GM23338 (cell line): ENCODE measurements around the gene SLC2A11. TPM values are rescaled to one million over a fixed set of nuclear protein-coding genes. Genes with fewer than 3 reads are reported as not detected.

Experiments
- ATAC-seq: fragments of 200-7000 bp; cut with Tn5 transposase; 3 replicates; pipeline ENCODE4 v1.9.1; 2020
- DNase-seq: peaks from one replicate; pipeline ENCODE4 v3.0.0-alpha.2; 2015; ENCODE audit warnings: low spot score
- H2AFZ ChIP-seq: fragments of 200-600 bp; sonication (generic); 2 replicates; pipeline ENCODE4 v1.8.0; 2016; ENCODE audit warnings: antibody characterized with exemption, mild to moderate bottlenecking, moderate library complexity
- H3F3A ChIP-seq: fragments of 200-600 bp; sonication (generic); replicated peaks from 2 replicates; pipeline ENCODE4 v1.8.0; 2017; ENCODE audit warnings: antibody characterized with exemption, mixed run types, low read depth
- H3K27ac ChIP-seq: fragments of 200-600 bp; sonication (generic); 2 replicates; pipeline ENCODE4 v1.6.1; 2016; ENCODE audit warnings: low read depth
- H3K27me3 ChIP-seq: fragments of 200-600 bp; sonication (generic); 2 replicates; pipeline ENCODE4 v1.8.0; 2016; ENCODE audit warnings: mild to moderate bottlenecking, mixed run types, moderate library complexity; ENCODE audit not compliant: insufficient read depth
- H3K36me3 ChIP-seq: fragments of 200-600 bp; sonication (generic); 2 replicates; pipeline ENCODE4 v1.8.0; 2016; ENCODE audit warnings: mild to moderate bottlenecking; ENCODE audit not compliant: insufficient read depth
- H3K4me1 ChIP-seq: fragments of 200-600 bp; sonication (generic); 2 replicates; pipeline ENCODE4 v1.8.0; 2016; ENCODE audit warnings: mild to moderate bottlenecking, moderate library complexity; ENCODE audit not compliant: insufficient read depth
- H3K4me2 ChIP-seq: fragments of 200-600 bp; sonication (generic); 2 replicates; pipeline ENCODE4 v1.7.1; 2017; ENCODE audit warnings: mixed run types
- H3K4me3 ChIP-seq: fragments of 200-600 bp; sonication (generic); 2 replicates; pipeline ENCODE4 v1.6.1; 2016; ENCODE audit warnings: mixed run types
- H3K79me2 ChIP-seq: fragments of 200-600 bp; sonication (generic); replicated peaks from 2 replicates; pipeline ENCODE4 v1.8.0; 2017; ENCODE audit warnings: mild to moderate bottlenecking; ENCODE audit not compliant: insufficient read depth
- H3K9me2 ChIP-seq: fragments of 200-600 bp; sonication (generic); 2 replicates; pipeline ENCODE4 v1.8.0; 2017; ENCODE audit not compliant: insufficient read depth
- H4K20me1 ChIP-seq: fragments of 200-600 bp; sonication (generic); replicated peaks from 2 replicates; pipeline ENCODE4 v1.8.0; 2017; ENCODE audit warnings: mild to moderate bottlenecking; ENCODE audit not compliant: insufficient read depth
- H3K27ac Mint-ChIP-seq: 2 replicates; pipeline ENCODE4 v1.8.0; 2020; ENCODE audit warnings: inconsistent platforms, mild to moderate bottlenecking, moderate library complexity, mixed read lengths
- H3K27me3 Mint-ChIP-seq: 3 replicates; pipeline ENCODE4 v1.8.0; 2022; ENCODE audit warnings: low read depth, mild to moderate bottlenecking, moderate library complexity, mixed read lengths, inconsistent platforms; ENCODE audit not compliant: insufficient read depth, poor library complexity
- H3K36me3 Mint-ChIP-seq: 3 replicates; pipeline ENCODE4 v1.8.0; 2021; ENCODE audit warnings: low read depth, mild to moderate bottlenecking, inconsistent platforms, moderate library complexity, mixed read lengths
- H3K4me1 Mint-ChIP-seq: 3 replicates; pipeline ENCODE4 v1.8.0; 2020; ENCODE audit warnings: mild to moderate bottlenecking, inconsistent platforms, mixed read lengths
- H3K4me3 Mint-ChIP-seq: 3 replicates; pipeline ENCODE4 v1.8.0; 2021; ENCODE audit warnings: moderate library complexity, mild to moderate bottlenecking, inconsistent platforms, mixed read lengths
- H3K9me3 Mint-ChIP-seq: 3 replicates; pipeline ENCODE4 v1.8.0; 2020; ENCODE audit warnings: moderate library complexity, mild to moderate bottlenecking, inconsistent platforms, mixed read lengths
- CREB1 ChIP-seq: fragments of 250-450 bp; sonication (Bioruptor Pico); IDR thresholded peaks from 2 replicates; pipeline ENCODE4 v1.5.0; 2020; ENCODE audit warnings: low read depth, mild to moderate bottlenecking, moderate library complexity
- EZH2phosphoT487 ChIP-seq: fragments of 200-600 bp; sonication (generic); IDR thresholded peaks from one replicate; pipeline ENCODE4 v1.8.1; 2018; ENCODE audit warnings: antibody characterized with exemption; ENCODE audit not compliant: unreplicated experiment
- NANOG ChIP-seq: IDR thresholded peaks from 2 replicates; pipeline ENCODE4 v1.6.1; 2016; ENCODE audit warnings: antibody characterized with exemption, borderline replicate concordance
- POLR2AphosphoS5 ChIP-seq: IDR thresholded peaks from 2 replicates; pipeline ENCODE4 v1.6.1; 2016; ENCODE audit warnings: antibody characterized with exemption, low read depth
- ZNF114 ChIP-seq: fragments of 250-450 bp; sonication (Bioruptor Pico); IDR thresholded peaks from 2 replicates; pipeline ENCODE4 v1.5.0; 2020; ENCODE audit warnings: mild to moderate bottlenecking, moderate library complexity
- ZNF331 ChIP-seq: fragments of 250-450 bp; sonication (Bioruptor Pico); IDR thresholded peaks from 2 replicates; pipeline ENCODE4 v1.5.0; 2020; ENCODE audit warnings: low read depth, mild to moderate bottlenecking, moderate library complexity
- polyA plus RNA-seq: library from polyadenylated mRNA; unstranded; fragments of >200 nt; fragmentation: Nextera tagmentation; extraction: Ambion mirVana; gene quantifications from 2 replicates; pipeline ENCODE4 v1.2.1, GENCODE V29; 2016
- total RNA-seq: library from RNA; depleted of rRNA; stranded (reverse); fragments of >200 nt; shearing (Covaris generic); gene quantifications from 2 replicates; pipeline ENCODE4 v1.2.3, GENCODE V29; 2014
- TF ChIP-seq, protein P1 (sequence below): IDR thresholded peaks from 2 replicates; pipeline ENCODE4 v1.6.1; 2016; ENCODE audit warnings: antibody characterized with exemption
- TF ChIP-seq, protein P2 (sequence below): IDR thresholded peaks from one replicate; pipeline ENCODE4 v1.6.1; 2018; ENCODE audit warnings: antibody characterized with exemption; ENCODE audit not compliant: unreplicated experiment
- TF ChIP-seq, protein P3 (sequence below): fragments of 250-450 bp; sonication (Bioruptor Pico); IDR thresholded peaks from 2 replicates; pipeline ENCODE4 v1.5.0; 2020; ENCODE audit warnings: mild to moderate bottlenecking, moderate library complexity
- TF ChIP-seq, protein P4 (sequence below), 2 experiments: fragments of 200-600 bp in 1 of 2; sonication (generic) in 1 of 2; conservative IDR thresholded peaks; 2 replicates each; pipeline versions ENCODE4 v1.5.1 to v1.6.1; 2016 to 2017; ENCODE audit warnings: antibody characterized with exemption in 2 of 2, low read depth in 2 of 2, mild to moderate bottlenecking in 2 of 2, moderate library complexity in 1 of 2

The SLC2A11 gene
- total and polyA plus RNA-seq, 2 experiments from 2014 or later = 7.1 to 21.8 TPM

DNA sequence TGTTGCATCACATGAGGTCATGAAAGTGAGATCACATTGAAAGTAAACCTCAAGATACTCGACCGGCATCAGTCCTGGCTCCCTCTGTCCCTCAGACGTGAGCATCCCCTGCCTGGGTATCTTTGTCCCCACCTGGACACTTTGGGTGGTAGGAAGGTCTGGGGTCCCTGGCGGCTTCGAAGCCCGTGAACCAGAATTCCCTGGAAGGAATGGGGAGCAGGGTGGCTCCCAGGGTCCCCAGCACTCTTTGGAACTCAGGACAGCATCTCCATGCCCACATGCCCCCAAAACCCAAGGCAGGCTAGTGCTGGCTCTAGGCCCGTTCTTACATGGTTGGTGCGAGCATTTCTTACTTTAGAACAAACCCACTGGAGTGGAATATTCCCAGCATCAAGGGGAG is 26.4 kb upstream of the SLC2A11 start:
- ATAC-seq (no peak), DNase-seq (no peak)
- H3K27me3 ChIP-seq = no peaks in the 10 kb centered on the region
- H4K20me1 ChIP-seq = peaks cover 4% of the 10 kb centered on the region; the same call in 1 of the 2 replicates
- no peak overlapping the region for H3K27ac Mint-ChIP-seq
- no peaks in the 10 kb centered on the region for H3F3A ChIP-seq
- no peaks in the 10 kb centered on the region for H3K9me2 ChIP-seq
- no peak overlapping the region for H3K27ac ChIP-seq
- H3K9me3 Mint-ChIP-seq = no peaks in the 10 kb centered on the region; the same call in 2 of the 3 replicates
- peaks cover 17% of the 10 kb centered on the region for H3K27me3 Mint-ChIP-seq
- no peaks in the 10 kb centered on the region for H3K79me2 ChIP-seq
- peaks cover 2% of the 10 kb centered on the region; the same call in 1 of the 3 replicates for H3K4me1 Mint-ChIP-seq
- no peaks in the 10 kb centered on the region for H3K36me3 ChIP-seq
- H3K36me3 Mint-ChIP-seq = peaks cover 49% of the 10 kb centered on the region
- no peak overlapping the region for H2AFZ ChIP-seq
- no peak overlapping the region for H3K4me3 Mint-ChIP-seq
- TF ChIP-seq EZH2phosphoT487 (no peak), ZNF114 (CRISPR knock-in tag) (no peak), POLR2AphosphoS5 (no peak), CREB1 (no peak), NANOG (no peak), ZNF331 (CRISPR knock-in tag) (no peak)
- TF ChIP-seq, protein P1, sequence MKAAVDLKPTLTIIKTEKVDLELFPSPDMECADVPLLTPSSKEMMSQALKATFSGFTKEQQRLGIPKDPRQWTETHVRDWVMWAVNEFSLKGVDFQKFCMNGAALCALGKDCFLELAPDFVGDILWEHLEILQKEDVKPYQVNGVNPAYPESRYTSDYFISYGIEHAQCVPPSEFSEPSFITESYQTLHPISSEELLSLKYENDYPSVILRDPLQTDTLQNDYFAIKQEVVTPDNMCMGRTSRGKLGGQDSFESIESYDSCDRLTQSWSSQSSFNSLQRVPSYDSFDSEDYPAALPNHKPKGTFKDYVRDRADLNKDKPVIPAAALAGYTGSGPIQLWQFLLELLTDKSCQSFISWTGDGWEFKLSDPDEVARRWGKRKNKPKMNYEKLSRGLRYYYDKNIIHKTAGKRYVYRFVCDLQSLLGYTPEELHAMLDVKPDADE = no peak
- TF ChIP-seq, protein P2, sequence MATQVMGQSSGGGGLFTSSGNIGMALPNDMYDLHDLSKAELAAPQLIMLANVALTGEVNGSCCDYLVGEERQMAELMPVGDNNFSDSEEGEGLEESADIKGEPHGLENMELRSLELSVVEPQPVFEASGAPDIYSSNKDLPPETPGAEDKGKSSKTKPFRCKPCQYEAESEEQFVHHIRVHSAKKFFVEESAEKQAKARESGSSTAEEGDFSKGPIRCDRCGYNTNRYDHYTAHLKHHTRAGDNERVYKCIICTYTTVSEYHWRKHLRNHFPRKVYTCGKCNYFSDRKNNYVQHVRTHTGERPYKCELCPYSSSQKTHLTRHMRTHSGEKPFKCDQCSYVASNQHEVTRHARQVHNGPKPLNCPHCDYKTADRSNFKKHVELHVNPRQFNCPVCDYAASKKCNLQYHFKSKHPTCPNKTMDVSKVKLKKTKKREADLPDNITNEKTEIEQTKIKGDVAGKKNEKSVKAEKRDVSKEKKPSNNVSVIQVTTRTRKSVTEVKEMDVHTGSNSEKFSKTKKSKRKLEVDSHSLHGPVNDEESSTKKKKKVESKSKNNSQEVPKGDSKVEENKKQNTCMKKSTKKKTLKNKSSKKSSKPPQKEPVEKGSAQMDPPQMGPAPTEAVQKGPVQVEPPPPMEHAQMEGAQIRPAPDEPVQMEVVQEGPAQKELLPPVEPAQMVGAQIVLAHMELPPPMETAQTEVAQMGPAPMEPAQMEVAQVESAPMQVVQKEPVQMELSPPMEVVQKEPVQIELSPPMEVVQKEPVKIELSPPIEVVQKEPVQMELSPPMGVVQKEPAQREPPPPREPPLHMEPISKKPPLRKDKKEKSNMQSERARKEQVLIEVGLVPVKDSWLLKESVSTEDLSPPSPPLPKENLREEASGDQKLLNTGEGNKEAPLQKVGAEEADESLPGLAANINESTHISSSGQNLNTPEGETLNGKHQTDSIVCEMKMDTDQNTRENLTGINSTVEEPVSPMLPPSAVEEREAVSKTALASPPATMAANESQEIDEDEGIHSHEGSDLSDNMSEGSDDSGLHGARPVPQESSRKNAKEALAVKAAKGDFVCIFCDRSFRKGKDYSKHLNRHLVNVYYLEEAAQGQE = no peak
- TF ChIP-seq, protein P3, sequence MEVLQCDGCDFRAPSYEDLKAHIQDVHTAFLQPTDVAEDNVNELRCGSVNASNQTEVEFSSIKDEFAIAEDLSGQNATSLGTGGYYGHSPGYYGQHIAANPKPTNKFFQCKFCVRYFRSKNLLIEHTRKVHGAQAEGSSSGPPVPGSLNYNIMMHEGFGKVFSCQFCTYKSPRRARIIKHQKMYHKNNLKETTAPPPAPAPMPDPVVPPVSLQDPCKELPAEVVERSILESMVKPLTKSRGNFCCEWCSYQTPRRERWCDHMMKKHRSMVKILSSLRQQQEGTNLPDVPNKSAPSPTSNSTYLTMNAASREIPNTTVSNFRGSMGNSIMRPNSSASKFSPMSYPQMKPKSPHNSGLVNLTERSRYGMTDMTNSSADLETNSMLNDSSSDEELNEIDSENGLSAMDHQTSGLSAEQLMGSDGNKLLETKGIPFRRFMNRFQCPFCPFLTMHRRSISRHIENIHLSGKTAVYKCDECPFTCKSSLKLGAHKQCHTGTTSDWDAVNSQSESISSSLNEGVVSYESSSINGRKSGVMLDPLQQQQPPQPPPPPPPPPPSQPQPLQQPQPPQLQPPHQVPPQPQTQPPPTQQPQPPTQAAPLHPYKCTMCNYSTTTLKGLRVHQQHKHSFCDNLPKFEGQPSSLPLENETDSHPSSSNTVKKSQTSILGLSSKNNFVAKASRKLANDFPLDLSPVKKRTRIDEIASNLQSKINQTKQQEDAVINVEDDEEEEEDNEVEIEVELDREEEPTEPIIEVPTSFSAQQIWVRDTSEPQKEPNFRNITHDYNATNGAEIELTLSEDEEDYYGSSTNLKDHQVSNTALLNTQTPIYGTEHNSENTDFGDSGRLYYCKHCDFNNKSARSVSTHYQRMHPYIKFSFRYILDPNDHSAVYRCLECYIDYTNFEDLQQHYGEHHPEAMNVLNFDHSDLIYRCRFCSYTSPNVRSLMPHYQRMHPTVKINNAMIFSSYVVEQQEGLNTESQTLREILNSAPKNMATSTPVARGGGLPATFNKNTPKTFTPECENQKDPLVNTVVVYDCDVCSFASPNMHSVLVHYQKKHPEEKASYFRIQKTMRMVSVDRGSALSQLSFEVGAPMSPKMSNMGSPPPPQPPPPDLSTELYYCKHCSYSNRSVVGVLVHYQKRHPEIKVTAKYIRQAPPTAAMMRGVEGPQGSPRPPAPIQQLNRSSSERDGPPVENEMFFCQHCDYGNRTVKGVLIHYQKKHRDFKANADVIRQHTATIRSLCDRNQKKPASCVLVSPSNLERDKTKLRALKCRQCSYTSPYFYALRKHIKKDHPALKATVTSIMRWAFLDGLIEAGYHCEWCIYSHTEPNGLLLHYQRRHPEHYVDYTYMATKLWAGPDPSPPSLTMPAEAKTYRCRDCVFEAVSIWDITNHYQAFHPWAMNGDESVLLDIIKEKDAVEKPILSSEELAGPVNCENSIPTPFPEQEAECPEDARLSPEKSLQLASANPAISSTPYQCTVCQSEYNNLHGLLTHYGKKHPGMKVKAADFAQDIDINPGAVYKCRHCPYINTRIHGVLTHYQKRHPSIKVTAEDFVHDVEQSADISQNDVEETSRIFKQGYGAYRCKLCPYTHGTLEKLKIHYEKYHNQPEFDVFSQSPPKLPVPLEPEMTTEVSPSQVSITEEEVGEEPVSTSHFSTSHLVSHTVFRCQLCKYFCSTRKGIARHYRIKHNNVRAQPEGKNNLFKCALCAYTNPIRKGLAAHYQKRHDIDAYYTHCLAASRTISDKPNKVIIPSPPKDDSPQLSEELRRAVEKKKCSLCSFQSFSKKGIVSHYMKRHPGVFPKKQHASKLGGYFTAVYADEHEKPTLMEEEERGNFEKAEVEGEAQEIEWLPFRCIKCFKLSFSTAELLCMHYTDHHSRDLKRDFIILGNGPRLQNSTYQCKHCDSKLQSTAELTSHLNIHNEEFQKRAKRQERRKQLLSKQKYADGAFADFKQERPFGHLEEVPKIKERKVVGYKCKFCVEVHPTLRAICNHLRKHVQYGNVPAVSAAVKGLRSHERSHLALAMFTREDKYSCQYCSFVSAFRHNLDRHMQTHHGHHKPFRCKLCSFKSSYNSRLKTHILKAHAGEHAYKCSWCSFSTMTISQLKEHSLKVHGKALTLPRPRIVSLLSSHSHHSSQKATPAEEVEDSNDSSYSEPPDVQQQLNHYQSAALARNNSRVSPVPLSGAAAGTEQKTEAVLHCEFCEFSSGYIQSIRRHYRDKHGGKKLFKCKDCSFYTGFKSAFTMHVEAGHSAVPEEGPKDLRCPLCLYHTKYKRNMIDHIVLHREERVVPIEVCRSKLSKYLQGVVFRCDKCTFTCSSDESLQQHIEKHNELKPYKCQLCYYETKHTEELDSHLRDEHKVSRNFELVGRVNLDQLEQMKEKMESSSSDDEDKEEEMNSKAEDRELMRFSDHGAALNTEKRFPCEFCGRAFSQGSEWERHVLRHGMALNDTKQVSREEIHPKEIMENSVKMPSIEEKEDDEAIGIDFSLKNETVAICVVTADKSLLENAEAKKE (CRISPR knock-in tag) = no peak
- TF ChIP-seq, protein P4, sequence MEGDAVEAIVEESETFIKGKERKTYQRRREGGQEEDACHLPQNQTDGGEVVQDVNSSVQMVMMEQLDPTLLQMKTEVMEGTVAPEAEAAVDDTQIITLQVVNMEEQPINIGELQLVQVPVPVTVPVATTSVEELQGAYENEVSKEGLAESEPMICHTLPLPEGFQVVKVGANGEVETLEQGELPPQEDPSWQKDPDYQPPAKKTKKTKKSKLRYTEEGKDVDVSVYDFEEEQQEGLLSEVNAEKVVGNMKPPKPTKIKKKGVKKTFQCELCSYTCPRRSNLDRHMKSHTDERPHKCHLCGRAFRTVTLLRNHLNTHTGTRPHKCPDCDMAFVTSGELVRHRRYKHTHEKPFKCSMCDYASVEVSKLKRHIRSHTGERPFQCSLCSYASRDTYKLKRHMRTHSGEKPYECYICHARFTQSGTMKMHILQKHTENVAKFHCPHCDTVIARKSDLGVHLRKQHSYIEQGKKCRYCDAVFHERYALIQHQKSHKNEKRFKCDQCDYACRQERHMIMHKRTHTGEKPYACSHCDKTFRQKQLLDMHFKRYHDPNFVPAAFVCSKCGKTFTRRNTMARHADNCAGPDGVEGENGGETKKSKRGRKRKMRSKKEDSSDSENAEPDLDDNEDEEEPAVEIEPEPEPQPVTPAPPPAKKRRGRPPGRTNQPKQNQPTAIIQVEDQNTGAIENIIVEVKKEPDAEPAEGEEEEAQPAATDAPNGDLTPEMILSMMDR (conservative IDR thresholded peaks at IDR 0.05; ENCODE audit: low read depth in 2 of 2) = no peak
- H3K4me1 ChIP-seq = no peaks in the 10 kb centered on the region
- H3K4me3 ChIP-seq = no peak overlapping the region
- no peak overlapping the region for H3K4me2 ChIP-seq
